22Rv1 (cell line): ENCODE results near the gene SYN1.

Experiments used
- H3K27ac ChIP-seq: fragments of 450-650 bp; 2 replicates; pipeline ENCODE4 v1.5.1; 2017
- CTCF ChIP-seq: fragments of 450-650 bp; IDR thresholded peaks from 2 replicates; pipeline ENCODE4 v1.5.1; 2017; ENCODE audit warnings: mild to moderate bottlenecking
- ZFX ChIP-seq: fragments of 450-650 bp; IDR thresholded peaks from 2 replicates; pipeline ENCODE4 v1.6.1; 2017; ENCODE audit warnings: antibody characterized with exemption, borderline replicate concordance

Gene SYN1

GRCh38 chrX:47633689-47634590 lies 14.3 kb upstream of the SYN1 start:
- H3K27ac ChIP-seq: no peak overlapping the region
- TF ChIP-seq ZFX (no peak), CTCF (no peak)

GRCh38 chrX:47632666-47633065 lies 13.0 kb upstream of the SYN1 start:
- TF ChIP-seq ZFX (no peak), CTCF (no peak)
- H3K27ac ChIP-seq: no peak overlapping the region

- H3K27ac ChIP-seq: no peak overlapping the region
- TF ChIP-seq CTCF (no peak), ZFX (no peak)
Observed at GRCh38 chrX:47631676-47632075, 12.0 kb upstream of the SYN1 start.

DNA sequence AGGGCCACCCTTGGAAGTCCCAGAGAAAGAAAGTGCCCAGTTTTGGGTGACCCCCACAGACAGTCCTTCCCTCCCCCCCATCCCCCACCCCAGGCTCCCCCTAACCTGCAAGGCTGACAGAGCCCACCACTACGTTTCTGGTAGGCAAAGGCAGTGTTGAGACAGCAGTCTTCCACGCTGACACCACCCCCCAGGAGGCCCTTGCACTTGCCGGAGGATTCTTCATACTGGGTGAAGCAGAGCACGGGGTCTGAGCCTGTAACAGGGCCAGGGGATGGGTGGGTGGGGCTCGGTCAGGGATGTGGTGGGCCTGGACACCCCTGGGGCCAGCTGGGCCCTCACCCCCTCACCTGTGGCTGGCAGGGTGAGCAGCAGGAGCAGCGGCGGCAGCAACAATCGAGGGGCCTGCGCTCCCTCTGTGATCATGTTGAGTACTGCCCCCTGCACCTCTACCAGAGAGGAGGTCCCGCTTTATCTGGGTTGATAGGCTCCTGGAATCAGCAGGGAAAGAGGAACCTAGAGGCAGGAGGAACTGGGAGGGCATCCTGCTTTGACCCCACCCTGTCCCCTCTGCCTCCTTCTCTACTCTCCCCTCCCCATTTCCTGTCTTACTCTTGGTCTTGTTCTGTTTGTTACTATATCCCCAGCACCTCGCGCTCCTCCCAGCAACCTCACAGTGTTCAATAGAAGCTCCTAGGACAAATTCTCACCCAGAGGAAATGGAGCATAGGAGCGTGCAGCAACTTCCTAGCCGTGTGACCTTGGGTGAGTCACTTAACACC lies 10.0 kb upstream of the SYN1 start, which contains the start of gene CFP:
Gene CFP (minus strand): TSS at position 512 of the 782 bp plus-strand sequence. CDS start 86 bp downstream, at position 426.
- H3K27ac ChIP-seq: no peak within 1 kb of the TSS
- TF ChIP-seq ZFX (no peak), CTCF (no peak)

DNA sequence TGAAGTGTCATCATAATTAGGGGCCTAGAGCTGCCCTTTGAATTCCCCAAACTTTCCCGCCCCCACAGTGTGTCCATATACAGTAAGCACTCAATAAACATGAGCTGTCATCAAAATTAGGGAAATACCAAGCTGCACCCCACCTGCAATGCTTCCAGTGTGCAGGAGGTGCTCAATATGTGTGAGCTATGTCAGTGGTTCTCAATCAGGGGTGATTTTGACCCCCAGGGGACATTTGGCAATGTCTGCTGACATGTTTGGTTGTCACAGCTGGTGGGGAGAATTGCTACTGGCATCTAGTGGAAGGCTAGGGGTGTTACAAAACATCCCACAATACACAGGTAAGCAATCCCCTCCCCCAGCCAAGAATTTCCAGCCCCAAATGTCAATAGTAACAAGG lies 9.3 kb upstream of the SYN1 start:
- TF ChIP-seq CTCF: no peak
- no peak for TF ChIP-seq ZFX
- no peak overlapping the region for H3K27ac ChIP-seq

GRCh38 chrX:47625365-47625764 lies 5.7 kb upstream of the SYN1 start:
- no peak overlapping the region for H3K27ac ChIP-seq
- no peak for TF ChIP-seq CTCF
- no peak for TF ChIP-seq ZFX
